GM12873 (cell line): ENCODE measurements around the gene INTS1.

Experiments
- TF ChIP-seq, protein P1 (sequence below): IDR thresholded peaks from 2 replicates; pipeline ENCODE4 v1.5.1; 2012; ENCODE audit warnings: low read depth, mild to moderate bottlenecking, moderate library complexity, low read length, control low read depth; ENCODE audit not compliant: insufficient read depth; ENCODE audit errors: missing control alignments

INTS1 gene

DNA sequence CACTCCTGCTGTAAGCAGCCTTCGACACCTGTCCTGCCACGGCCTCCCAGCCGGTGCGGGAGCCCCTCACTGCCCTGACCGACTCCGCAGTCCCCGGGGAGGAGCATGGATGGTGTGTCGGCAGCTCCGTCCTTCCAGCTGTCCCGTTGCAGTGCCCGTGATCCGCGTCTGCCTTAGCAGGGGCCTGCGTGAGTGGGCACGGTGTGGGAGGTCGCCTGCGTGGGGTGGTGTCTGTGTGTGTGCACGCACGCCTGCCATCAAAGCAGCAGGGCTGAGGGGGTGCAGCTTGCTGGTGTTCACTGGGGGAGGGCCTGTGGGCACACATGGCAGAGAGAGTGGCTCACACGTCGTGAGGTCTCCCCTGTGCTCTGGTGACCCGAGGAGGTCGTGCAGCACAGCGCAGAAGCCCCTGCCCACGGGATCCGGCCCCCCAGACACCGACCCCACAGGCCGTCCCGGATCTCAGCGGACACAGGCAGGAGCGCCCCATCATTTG is 36.6 kb upstream of the INTS1 start:
- TF ChIP-seq, protein P1, sequence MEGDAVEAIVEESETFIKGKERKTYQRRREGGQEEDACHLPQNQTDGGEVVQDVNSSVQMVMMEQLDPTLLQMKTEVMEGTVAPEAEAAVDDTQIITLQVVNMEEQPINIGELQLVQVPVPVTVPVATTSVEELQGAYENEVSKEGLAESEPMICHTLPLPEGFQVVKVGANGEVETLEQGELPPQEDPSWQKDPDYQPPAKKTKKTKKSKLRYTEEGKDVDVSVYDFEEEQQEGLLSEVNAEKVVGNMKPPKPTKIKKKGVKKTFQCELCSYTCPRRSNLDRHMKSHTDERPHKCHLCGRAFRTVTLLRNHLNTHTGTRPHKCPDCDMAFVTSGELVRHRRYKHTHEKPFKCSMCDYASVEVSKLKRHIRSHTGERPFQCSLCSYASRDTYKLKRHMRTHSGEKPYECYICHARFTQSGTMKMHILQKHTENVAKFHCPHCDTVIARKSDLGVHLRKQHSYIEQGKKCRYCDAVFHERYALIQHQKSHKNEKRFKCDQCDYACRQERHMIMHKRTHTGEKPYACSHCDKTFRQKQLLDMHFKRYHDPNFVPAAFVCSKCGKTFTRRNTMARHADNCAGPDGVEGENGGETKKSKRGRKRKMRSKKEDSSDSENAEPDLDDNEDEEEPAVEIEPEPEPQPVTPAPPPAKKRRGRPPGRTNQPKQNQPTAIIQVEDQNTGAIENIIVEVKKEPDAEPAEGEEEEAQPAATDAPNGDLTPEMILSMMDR: no peak

DNA sequence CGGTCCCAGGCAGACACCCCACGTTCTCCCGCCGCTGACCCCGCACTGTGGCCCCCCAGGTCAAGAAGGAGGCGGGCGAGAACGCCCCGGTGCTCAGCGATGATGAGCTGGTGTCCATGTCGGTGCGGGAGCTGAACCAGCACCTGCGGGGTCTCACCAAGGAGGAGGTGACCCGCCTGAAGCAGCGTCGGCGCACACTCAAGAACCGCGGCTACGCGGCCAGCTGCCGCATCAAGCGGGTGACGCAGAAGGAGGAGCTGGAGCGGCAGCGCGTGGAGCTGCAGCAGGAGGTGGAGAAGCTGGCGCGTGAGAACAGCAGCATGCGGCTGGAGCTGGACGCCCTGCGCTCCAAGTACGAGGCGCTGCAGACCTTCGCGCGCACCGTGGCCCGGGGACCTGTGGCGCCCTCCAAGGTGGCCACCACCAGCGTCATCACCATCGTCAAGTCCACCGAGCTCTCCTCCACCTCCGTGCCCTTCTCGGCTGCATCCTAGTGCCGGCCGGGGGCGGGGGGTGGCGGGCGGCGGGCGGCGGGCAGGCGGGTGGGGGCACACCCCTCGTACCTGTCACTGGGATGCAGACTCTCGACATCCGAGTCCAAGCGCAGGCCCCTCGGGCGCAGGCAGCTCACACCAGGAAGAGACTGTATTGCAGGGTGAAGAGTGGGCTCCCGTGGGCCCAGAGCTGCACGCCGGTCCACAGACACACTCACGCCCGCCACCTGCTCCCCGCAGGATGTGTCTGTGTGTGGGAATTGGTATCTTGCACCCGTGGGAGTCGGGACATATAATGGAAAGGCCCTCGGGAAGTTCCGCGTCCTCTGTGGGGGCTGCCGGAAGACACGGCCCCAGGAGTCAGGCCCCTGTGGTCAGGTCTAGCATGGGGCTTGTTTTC is 35.9 kb upstream of the INTS1 start:
- TF ChIP-seq, protein P1: no peak

DNA sequence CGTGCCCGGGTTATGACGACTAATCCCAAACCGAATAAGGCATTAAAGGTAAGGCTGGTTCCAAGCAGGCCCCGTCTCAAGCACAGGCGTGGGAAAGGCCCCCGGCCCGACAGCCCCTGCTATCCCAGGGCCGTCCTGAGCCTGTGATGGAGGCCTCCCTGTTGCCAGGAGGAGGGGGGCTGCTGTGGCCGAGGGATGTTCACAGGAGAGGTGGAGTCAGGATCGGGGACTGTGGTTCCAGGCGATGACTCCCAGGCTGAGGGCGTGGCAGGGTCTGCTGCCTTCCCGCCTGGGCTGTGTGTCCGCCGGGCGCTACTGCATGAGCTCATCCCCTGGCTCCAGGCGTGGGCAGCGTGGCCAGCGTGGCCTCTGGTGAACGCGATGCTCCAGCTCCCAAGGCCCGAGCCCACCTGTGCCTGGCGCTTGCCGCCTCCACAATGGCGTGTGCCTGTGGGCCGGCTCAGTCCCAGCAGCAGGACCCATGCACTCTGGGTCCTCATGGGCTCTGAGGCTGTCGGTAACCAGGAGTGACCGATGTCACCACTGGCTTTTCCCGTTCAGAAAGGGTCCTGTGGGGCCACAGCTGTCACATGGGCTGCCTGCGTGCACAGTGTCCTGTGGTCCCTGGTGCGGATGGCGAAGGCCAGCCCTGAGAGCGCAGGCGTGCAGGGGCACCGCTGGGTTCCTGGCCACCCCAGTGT is 35.1 kb upstream of the INTS1 start:
- TF ChIP-seq, protein P1: no peak

DNA sequence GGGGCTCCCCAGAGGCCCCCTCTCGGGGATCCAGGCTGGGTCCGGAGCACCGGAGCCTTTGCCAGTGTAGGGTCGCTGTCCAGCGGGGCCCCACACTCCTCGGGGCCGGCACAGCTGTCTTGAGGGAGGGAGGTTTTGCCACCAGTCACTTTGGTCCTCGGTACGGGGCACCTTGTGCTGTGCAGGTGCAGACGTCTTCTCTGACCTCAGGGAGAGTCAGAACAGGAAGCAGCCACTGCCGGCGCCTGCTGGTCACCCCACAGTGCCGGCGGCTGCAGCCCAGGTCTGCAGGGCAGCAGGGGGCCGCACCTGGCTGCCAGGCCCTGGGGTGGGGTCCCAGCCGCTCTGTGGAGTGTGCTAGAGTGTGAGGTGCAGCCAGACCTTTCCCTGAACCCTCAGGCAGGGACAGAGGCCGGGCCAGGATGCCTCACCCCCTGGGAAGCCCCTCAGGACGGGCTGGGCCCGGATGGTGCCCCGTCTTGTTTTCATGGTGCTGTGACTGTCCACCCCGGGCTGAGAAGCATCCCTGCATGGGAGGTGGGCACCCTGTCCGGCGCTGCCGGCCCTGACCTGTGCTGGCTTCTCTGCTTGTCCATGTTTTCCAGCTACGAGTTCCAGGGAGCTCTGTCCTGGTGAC is 34.5 kb upstream of the INTS1 start:
- TF ChIP-seq, protein P1: no peak

DNA sequence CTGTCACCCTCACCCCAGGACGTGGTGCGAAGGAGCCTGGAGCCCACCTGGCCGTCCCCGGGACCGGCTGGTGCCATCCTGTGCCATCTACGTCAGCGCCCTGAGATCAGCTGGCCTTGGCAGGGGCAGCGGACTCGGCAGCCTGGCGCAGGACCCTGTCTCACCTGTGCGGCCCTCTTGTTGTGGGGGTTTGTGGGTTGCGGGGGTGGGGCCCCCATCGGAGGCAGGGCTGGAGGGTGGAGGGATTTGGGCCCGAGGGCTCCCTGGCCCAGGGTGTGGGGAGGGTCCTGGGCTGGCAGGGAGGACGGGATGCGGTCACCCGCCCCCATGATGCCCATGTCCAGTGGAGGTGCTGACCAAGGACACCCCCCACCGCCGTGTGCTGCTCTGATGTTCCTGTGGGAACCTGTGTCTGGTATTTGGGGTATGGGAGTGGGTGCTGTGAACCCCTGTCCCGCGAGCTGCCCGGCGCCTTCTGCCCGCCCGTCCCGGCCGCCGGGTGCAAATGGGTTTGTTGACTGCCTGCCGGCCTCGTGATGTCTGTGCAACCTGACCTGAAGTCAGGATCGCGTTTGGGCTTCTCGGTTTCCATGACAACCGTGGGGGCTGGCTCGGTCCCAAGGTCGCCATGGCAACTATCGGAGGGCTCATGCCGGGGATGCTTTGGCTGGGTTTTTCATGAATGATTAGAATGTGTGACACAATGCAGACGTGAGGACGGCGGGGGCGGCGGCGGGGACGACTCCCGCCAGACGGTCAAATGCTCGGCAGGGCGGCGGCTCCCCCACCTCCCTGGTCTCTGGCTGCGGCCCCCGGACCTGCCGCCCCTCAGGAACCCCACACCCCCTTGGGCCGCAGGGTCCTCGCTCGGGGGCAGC is 33.6 kb upstream of the INTS1 start:
- TF ChIP-seq, protein P1: no peak

DNA sequence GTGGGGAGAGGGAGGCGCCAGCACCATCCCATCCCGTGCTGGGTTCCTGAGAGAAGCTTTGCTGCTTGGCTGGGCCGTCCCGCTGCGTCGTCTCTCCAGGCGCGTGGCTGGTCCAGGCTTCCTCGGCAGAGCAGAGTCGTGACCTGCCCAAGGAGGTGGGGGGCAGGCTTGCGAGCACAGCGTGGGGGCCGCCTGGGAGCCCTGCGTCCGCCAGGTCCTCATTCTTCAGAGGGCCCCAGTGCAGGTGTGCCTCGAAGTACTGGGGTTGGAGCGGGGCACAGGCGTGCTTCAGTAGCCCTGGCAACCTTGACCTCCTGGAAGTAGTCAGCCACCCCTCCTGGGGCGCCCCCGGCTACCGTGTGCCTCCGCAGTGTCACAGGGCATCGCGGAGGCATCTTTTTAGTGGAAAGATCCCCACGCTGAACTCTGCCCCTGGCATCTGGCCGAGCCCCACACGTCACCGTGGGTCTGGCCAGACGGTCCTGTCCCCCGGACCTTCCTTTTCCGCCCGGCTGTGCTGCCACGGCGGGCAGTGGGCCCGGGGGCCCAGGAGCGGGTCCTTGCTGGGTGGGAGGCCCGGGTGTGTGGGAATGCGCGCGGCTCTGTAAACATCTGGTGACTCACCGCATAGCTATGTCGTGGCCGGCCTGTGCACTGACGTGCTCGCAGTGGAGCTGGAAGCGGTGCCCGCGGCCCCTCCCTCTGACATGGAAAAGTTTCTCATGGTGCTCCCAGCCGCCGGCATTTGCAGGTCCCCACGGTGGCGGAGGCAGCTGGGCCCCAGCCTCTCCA is 32.8 kb upstream of the INTS1 start:
- TF ChIP-seq, protein P1: no peak
